Mucosa of stomach (tissue), 1 donor: Measurements from ENCODE around the gene C9orf152.

Experiments
- H3K27me3 ChIP-seq: one replicate; pipeline ENCODE4 v1.7.0; 2013; ENCODE audit warnings: mild to moderate bottlenecking, low read length; ENCODE audit not compliant: control insufficient read depth, insufficient read depth
- H3K36me3 ChIP-seq: one replicate; pipeline ENCODE4 v1.7.0; 2013; ENCODE audit warnings: low read length; ENCODE audit not compliant: control insufficient read depth, insufficient read depth
- H3K4me1 ChIP-seq: one replicate; pipeline ENCODE4 v1.7.0; 2013; ENCODE audit warnings: mild to moderate bottlenecking, low read length; ENCODE audit not compliant: control insufficient read depth, insufficient read depth
- H3K4me3 ChIP-seq: one replicate; pipeline ENCODE4 v1.7.0; 2013; ENCODE audit warnings: low read length
- H3K9ac ChIP-seq: one replicate; pipeline ENCODE4 v1.7.0; 2013; ENCODE audit warnings: mild to moderate bottlenecking, low read length, moderate library complexity
- H3K9me3 ChIP-seq: one replicate; pipeline ENCODE4 v1.7.0; 2013; ENCODE audit warnings: mild to moderate bottlenecking, low read length, moderate library complexity; ENCODE audit not compliant: control insufficient read depth
- donor health status: Pancreatic carcinoma.

Gene C9orf152

DNA sequence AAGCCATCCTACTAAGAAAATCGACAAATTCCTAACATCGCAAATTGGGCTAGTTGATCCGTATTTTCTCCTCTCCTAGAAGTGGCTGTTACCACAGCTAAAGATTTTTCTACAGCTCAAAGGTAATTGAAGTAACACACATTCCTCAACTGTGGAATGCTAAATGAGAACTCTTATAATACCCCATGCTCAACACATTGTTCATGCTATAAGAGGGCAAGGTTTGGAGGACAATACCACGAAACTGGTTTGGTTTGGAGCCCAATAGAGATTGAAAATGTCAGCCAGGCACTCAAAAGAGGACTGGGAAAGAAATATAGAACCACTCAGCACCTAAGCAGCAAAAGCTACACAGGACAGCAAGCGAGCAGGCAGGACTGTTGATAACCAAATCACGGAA, 38.3 kb upstream of the C9orf152 start:
- H3K36me3 ChIP-seq: peaks cover 5% of the 10 kb centered on the region
- H3K4me1 ChIP-seq: peaks cover 14% of the 10 kb centered on the region
- no peaks in the 10 kb centered on the region for H3K27me3 ChIP-seq
- H3K9me3 ChIP-seq: no peaks in the 10 kb centered on the region
- H3K4me3 ChIP-seq: no peak overlapping the region
- no peak overlapping the region for H3K9ac ChIP-seq

DNA sequence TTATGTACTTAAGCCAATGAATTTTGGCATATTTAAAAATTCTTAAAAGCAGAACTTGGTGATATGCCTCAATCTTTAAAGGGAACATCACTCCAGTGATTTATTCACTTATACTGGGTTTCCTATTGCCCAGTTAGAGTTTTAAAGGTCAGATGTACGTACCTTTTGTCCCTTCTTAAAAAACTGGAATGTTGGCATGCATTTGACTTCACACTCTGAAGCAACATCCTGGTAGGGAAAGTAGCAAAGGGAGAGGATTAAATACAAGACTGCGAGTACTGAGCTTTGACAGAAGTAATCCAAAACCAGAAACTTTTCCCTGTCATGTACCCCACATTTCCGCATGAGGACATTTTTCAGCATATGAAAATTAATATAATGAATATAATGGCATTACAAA, 36.7 kb upstream of the C9orf152 start:
- no peaks in the 10 kb centered on the region for H3K9me3 ChIP-seq
- no peak overlapping the region for H3K9ac ChIP-seq
- H3K27me3 ChIP-seq: no peaks in the 10 kb centered on the region
- H3K4me3 ChIP-seq: no peak overlapping the region
- H3K4me1 ChIP-seq: peaks cover 4% of the 10 kb centered on the region
- peaks cover 5% of the 10 kb centered on the region for H3K36me3 ChIP-seq

GRCh38 chr9:110241858-110242321, 33.9 kb upstream of the C9orf152 start:
- Histone ChIP-seq H3K4me3 (no peak overlapping the region), H3K9ac (no peak overlapping the region), H3K36me3 (no peaks in the 10 kb centered on the region), H3K9me3 (no peaks in the 10 kb centered on the region), H3K27me3 (no peaks in the 10 kb centered on the region), H3K4me1 (no peaks in the 10 kb centered on the region)

GRCh38 chr9:110241260-110241857, 33.4 kb upstream of the C9orf152 start:
- Histone ChIP-seq H3K4me1 (no peaks in the 10 kb centered on the region), H3K27me3 (no peaks in the 10 kb centered on the region), H3K4me3 (no peak overlapping the region), H3K36me3 (no peaks in the 10 kb centered on the region), H3K9me3 (no peaks in the 10 kb centered on the region), H3K9ac (no peak overlapping the region)

- no peaks in the 10 kb centered on the region for H3K9me3 ChIP-seq
- H3K4me3 ChIP-seq: no peak overlapping the region
- no peaks in the 10 kb centered on the region for H3K36me3 ChIP-seq
- no peaks in the 10 kb centered on the region for H3K27me3 ChIP-seq
- no peak overlapping the region for H3K9ac ChIP-seq
- no peaks in the 10 kb centered on the region for H3K4me1 ChIP-seq
Observed at GRCh38 chr9:110240198-110240597, 32.2 kb upstream of the C9orf152 start.

GRCh38 chr9:110228321-110228720, 20.4 kb upstream of the C9orf152 start:
- H3K9me3 ChIP-seq: no peaks in the 10 kb centered on the region
- no peak overlapping the region for H3K4me3 ChIP-seq
- no peak overlapping the region for H3K9ac ChIP-seq
- no peaks in the 10 kb centered on the region for H3K4me1 ChIP-seq
- H3K36me3 ChIP-seq: no peaks in the 10 kb centered on the region
- no peaks in the 10 kb centered on the region for H3K27me3 ChIP-seq

GRCh38 chr9:110224583-110224982, 16.6 kb upstream of the C9orf152 start:
- Histone ChIP-seq H3K9ac (no peak overlapping the region), H3K4me3 (no peak overlapping the region)

DNA sequence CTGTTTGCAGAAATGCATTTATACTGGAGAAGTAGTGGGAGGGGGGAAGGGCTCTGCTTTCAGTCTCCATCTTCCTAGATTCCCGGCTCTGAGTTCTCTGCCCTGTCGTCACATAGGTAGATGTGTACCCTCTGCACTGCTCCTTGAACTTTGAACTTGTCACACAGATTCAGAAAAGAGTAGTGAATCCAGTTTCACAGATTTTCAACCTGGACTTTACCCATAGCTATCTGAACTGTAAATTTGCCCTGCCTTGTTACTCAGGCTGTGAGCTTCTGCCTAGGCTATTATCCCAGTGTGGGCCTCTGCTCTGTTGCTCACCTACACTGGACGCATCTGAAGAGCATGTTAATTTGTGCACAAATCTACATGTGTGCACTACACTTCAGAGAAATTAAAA, 12.8 kb upstream of the C9orf152 start:
- H3K4me1 ChIP-seq: peaks cover 4% of the 10 kb centered on the region
- no peak overlapping the region for H3K9ac ChIP-seq
- no peaks in the 10 kb centered on the region for H3K27me3 ChIP-seq
- no peaks in the 10 kb centered on the region for H3K9me3 ChIP-seq
- no peak overlapping the region for H3K4me3 ChIP-seq
- no peaks in the 10 kb centered on the region for H3K36me3 ChIP-seq

More at GRCh38 chr9:110224583-110224982, 16.6 kb upstream of the C9orf152 start:
- Histone ChIP-seq H3K4me1 (peaks cover 4% of the 10 kb centered on the region), H3K27me3 (no peaks in the 10 kb centered on the region), H3K9me3 (no peaks in the 10 kb centered on the region), H3K36me3 (no peaks in the 10 kb centered on the region)

DNA sequence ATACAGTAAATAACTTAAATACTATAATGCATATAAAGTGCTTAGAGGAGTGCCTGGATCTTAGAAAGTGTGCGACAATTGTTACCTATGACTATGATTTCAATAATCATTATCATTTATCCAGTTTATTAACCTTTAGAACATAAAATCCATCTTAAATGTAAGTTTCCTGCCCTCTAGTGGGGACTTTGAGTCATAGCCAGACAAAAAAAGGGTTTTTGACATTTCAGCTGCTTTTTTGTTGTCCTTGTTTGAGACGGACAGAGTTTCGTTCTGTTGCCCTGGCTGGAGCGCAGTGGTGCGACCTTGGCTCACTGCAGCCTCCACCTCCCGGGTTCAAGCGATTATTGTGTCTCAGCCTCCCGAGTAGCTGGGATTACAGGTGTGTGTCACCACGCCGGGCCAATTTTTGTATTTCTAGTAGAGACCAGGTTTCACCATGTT, 9.7 kb upstream of the C9orf152 start:
- no peak overlapping the region for H3K9ac ChIP-seq
- peaks cover 24% of the 10 kb centered on the region for H3K4me1 ChIP-seq
- H3K27me3 ChIP-seq: no peaks in the 10 kb centered on the region
- H3K36me3 ChIP-seq: no peaks in the 10 kb centered on the region
- no peaks in the 10 kb centered on the region for H3K9me3 ChIP-seq
- H3K4me3 ChIP-seq: no peak overlapping the region

DNA sequence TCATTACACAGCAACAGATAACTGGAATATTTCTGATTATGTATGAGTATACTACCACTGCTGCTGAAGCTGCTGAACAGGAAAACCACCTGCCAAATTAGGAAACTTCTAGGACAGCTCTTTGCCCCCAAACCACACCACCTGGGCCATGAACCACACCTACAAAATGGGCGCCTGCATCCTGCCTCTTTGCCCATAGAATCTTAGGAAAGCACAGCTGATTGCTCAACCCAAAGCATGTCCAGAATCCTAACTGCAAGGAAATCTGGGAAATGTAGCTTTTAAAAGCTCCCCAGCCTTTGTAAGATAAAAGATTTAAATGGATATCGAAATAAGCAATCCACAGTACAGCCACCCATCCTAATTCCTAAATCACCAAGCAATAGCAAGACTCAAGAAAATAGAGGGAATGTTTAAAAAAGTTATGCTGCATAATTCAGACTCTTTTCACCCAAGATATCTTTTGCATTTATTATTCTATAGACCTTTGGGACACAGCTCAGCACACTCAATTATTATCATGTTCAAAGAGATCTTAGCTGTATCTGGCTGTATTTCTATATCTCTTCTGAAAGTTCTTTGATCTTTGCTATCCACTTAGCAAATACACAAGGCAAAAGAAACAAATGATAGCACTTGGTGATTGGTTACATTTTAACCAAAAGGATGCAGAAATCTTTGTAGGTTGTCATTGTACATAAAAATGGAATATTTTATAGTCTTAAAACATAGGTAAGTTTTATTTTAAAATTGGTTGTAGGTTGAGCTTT, 6.8 kb upstream of the C9orf152 start:
- H3K9me3 ChIP-seq: no peaks in the 10 kb centered on the region
- H3K4me1 ChIP-seq: peaks cover 26% of the 10 kb centered on the region
- H3K9ac ChIP-seq: no peak overlapping the region
- no peak overlapping the region for H3K4me3 ChIP-seq
- H3K36me3 ChIP-seq: no peaks in the 10 kb centered on the region
- H3K27me3 ChIP-seq: no peaks in the 10 kb centered on the region

DNA sequence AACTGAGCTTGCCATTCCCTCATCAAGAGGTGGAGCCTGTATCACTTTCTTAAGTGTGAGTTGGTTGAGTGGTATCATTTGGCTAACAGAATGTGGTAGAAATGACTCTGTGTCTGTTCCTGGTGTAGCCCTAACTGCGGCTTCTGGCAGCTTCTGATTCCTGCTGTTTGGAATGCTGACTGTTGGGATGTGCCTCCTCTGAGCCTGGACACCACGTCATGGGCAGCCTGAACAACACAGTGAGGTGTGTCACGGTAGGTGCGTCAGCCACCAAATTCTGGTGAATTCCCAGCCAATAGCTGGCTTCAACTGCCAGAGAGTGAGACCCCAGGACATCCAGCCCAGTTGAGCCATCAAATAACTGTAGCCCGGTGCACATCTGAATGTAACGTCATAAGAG, 6.1 kb upstream of the C9orf152 start:
- H3K9ac ChIP-seq: no peak overlapping the region
- no peak overlapping the region for H3K4me3 ChIP-seq
- H3K27me3 ChIP-seq: no peaks in the 10 kb centered on the region
- H3K9me3 ChIP-seq: no peaks in the 10 kb centered on the region
- no peaks in the 10 kb centered on the region for H3K36me3 ChIP-seq
- peaks cover 26% of the 10 kb centered on the region for H3K4me1 ChIP-seq

GRCh38 chr9:110213413-110214044, 5.6 kb upstream of the C9orf152 start:
- H3K36me3 ChIP-seq: no peaks in the 10 kb centered on the region

More at GRCh38 chr9:110213413-110214044, 5.6 kb upstream of the C9orf152 start:
- Histone ChIP-seq H3K27me3 (no peaks in the 10 kb centered on the region), H3K9ac (no peak overlapping the region), H3K4me1 (peaks cover 28% of the 10 kb centered on the region), H3K9me3 (no peaks in the 10 kb centered on the region), H3K4me3 (no peak overlapping the region)
